ENCODE data around the gene ANKRD13A.
"Not testable (repeated sequence)": the region's sequence is repeated elsewhere in the genome, so short reads cannot be mapped to it uniquely, and the experiment has no call there.

The ANKRD13A gene

GRCh38 chr12:109986236-109986635, 13.0 kb upstream of the ANKRD13A start:
- DNase-seq: not testable (repeated sequence)

DNA sequence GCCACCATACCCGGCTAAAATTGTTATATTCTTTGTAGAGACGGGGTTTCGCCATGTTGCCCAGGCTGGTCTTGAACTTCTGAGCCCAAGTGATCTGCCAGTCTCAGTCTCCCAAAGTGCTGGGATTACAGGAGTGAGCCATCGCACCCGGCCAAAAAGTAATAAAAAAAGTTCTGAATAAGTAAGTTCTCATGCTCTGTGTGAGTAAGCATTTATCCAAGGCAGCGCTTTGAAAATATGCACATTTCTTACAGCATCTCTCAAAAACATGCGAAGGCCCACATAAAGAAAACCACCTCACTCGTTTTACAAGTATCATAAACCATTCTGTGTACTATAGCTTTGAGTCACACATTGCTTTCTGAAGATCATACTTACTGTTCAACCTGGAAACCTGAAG, 11.6 kb upstream of the ANKRD13A start:
- DNase-seq: no peak

DNA sequence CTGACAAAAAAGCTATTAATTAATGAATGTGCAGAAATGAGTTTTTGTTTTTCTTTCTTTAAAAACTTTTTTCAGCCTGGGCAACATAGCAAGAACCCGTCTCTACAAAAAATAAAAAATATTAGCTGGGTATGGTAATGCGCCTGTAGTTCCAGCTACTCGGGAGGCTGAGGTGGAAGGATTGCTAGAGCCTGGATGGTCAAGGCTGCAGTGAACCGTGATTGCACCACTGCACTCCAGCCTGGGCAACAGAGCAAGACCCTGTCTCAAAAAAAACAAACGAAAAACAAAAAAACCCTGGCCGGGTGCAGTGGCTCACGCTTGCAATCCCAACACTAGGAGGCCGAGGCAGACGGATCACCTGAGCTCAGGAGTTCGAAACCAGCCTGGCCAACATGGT, 11.0 kb upstream of the ANKRD13A start:
- DNase-seq: no peak

DNA sequence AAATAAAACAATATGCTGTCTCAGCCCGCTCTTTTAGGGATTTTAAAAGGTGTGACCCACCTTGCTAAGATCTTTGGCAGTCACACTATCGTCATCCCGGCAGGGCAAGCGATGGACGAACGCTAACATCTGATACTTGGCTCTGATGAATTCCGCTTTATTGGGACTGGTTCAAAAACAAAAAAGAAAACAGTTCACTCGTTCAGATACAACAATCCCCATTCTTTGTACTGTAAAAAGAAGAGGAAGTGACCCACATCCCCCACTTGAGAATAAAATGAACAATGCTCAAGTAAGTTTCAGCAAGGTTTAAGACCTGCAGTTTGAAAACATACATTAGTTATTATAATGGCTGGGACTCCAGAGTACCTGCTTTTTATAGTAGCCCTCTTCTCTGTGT, 10.3 kb upstream of the ANKRD13A start:
- no peak for DNase-seq

- no peak for DNase-seq
Observed at GRCh38 chr12:109989380-109989779, 9.8 kb upstream of the ANKRD13A start.

- DNase-seq: no peak
Observed at GRCh38 chr12:109991586-109991985, 7.6 kb upstream of the ANKRD13A start.

DNA sequence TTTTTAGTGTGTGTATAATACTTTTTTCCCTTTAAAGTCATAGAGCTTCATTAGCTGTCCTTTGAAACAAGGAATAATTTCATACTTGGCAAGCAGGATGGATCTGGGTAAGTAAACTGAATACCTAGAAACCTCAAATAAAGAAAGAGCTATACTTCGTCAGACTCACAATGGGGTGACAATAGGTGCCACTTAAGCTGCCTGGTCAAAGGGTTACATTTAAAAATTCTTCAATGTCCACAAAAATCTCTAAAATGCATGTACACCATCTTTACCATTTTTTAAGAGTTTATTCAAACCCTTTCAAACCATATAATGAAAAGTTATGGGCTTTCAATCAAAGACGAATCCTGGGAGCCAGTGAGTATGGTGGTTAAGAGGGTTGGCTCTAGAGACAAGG, 6.1 kb upstream of the ANKRD13A start:
- DNase-seq: no peak

GRCh38 chr12:109994401-109995175, 4.6 kb upstream of the ANKRD13A start:
- no peak for DNase-seq

DNA sequence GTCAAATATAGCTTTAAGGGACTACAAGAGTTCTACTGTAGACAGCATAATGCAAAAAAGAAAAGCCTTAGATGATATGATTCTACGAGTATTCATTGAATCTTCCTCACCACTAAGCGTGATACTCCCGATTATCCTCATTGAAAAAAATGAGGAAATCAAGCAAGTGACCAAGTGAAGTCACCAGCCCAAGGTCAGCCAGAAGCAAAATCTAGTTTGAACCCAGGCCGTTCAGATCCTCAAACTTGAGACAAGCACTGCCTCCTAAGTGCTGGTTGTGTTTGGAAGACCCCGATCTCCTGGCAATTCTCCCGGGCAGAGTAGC, 3.9 kb upstream of the ANKRD13A start:
- no peak for DNase-seq

DNA sequence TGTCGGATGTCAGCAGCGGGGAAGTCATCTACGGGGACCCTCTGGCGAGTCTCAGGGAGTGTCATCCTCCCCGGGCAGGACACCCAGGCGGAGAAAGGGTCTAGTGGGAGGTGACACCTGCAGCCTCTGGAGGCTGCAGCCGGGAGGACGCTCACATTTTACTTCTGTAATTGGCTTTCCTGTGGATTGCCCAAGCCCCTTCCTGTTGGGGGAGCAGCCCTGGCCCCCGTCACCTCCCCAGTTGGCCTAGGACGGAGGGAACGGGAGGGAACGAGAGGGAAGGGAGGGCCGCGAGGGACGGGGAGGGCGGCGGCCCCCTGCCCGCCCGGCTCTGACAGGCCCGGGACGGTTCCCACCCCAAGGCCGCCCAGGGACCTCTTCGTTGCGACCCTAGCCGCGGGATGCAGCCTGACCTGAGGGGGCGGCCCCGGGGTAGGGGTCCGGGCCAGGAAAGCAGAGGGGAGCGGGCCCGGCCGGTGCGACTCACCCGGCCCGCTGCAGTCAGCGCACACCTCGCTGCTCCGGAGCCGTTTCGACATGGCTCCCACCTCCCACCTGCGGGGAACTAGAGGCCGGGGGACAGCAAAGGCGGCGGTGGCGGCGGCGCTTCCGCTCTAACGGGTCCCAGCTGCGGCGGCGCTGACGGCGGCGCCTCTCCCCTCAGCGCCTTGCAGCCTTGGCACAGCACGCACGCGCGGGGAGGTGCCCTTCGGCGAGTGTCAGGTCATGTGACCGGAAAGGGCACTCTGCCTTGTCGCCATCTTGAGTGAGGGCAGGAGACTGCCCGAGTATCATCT, 3.3 kb upstream of the ANKRD13A start, which contains the start of gene GIT2:
TSS of gene GIT2 (minus strand) at position 683 of the 797 bp plus-strand sequence. CDS start at position 539, 144 bp downstream.
- DNase-seq: peak; percentile 56

DNA sequence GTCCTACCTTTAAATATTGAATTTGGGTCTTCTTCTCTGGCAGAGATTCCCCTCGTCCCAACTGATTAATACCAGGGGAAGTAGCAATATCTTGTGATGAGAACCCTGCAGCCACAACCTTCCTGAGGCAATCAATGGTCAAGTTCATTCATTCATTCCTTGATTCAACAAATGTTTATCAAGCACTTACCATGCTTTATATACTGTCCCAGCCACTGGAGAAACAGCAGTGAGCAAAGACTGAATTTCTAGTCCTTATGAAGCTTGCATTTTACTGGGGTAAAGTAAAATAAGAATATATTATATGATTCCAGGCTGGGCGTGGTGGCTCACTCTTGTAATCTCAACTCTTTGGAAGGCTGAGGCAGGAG, 2.8 kb upstream of the ANKRD13A start:
- no peak for DNase-seq

DNA sequence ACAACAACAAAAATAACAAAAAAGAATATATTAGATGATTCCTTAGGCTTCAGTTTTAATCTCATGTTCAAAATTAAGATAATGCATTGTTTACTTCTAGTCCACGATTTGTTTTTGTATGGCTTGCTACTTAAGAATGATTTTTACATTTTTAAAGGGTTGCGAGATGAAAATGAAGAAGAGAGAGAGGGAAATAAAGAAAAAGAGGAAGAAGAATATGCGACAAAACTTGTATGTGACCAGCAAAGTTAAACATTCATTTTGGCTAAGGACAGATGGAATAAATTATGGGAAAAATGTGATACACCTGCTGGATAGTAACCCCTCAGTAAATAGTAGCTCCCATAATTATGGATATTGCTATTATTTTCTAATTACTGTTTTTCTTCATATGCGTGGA, 1.8 kb upstream of the ANKRD13A start:
- DNase-seq: no peak

DNA sequence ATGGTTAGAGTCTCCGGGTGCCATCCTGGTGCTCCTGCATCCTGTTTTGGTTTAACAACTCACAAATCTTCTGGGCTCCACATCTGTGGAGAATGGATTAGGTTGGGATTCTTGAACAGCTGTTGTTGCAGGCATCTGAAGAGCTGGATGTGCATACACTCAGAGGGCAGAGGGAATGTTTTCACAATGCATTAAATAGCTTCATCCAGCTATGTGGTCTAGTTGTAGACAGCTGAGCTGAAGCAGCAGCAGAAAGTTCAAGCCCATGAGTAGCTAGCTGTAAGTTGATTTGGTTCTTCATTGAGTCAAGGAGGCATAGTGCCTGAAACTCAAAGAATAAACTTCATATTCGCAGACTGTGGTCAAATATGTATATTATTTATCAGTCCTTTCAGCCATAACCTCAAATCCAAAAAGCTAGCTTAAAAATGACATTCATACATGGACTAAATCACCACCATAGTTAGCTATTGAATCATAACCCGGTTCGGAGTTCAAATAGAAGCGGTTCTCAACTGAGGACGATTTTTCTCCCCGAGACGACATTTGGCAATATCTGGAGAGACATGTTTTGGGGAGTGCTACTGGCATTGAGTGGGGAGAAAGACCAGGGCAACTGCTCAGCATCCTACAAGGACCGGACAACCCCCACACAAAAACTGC, 858 bp upstream of the ANKRD13A start:
- DNase-seq: peak; percentile 8

GRCh38 chr12:109999649-109999971, 380 bp downstream of the ANKRD13A start:
- DNase-seq: no peak

GRCh38 chr12:109999983-110000505, 814 bp downstream of the ANKRD13A start:
- no peak for DNase-seq

- no peak for DNase-seq
Observed at GRCh38 chr12:110001596-110001995, 2.4 kb downstream of the ANKRD13A start.

- no peak for DNase-seq
Observed at GRCh38 chr12:110002676-110003515, 3.7 kb downstream of the ANKRD13A start.

DNA sequence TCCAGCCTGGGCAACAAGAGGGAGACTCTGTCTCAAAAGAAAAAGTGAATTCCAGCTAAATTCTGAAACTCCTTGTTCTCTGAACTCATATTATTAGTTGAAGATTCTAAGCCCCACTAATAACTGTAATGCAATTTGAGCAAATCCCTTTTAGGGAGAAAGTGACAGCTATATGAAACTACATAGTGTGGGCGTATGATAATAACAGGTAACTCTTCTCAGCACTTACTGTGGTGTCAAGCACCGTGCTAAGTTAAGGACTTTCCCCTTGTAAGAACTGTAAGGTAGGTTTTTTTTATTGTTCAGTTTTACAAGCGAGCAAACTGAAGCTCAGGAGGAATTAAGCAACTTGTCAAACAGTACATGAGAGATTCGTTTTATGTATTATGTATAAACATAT, 5.4 kb downstream of the ANKRD13A start:
- DNase-seq: no peak

- no peak for DNase-seq
Observed at GRCh38 chr12:110005319-110005973, 6.2 kb downstream of the ANKRD13A start.

DNA sequence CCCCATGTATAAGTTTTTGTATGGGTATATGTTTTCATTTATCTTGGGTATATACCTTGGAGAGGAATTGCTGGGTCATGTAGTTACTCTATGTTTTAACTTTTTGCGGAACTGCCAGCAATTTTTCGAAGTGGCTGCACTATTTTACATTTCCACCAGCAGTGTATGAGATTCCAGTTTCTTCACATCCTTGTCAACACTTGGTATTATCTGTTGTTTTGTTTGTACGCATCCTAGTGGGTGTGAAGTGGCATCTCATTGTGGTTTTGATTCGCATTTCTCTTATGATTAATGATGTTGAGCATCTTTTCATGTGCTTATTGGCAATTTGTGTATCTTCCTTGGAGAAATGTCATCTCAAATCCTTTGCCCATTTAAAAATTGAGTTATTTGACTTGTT, 6.9 kb downstream of the ANKRD13A start:
- DNase-seq: no peak

DNA sequence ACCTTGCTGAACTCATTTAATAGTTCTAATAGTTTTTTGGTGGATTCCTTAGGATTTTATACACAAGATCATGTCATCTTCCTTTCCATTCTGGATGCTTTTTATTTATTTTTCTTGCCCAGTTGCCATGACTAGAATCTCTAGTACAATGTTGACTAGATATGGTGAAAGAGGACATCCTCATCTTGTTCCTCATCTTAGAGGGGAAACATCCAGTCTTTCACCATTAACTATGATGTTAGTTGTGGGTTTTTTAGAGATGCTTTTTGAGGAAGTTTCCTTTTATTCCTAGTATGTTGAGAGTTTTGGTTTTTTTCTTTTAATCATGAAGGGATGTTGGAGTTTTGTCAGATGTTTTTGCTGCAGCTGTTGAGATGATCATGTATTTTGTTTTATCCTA, 8.7 kb downstream of the ANKRD13A start:
- no peak for DNase-seq

GRCh38 chr12:110008681-110009398, 9.6 kb downstream of the ANKRD13A start:
- DNase-seq: not testable (repeated sequence)
